NCI-H526 (cell line): ENCODE measurements around the gene WDR86.

Experiments
- DNase-seq, 2 experiments: peaks; one replicate each; lab custom pipeline; 2025; lab: John Stamatoyannopoulos, UW

The WDR86 gene

GRCh38 chr7:151390598-151391357 is 19.1 kb downstream of the WDR86 start:
- no peak for DNase-seq

DNA sequence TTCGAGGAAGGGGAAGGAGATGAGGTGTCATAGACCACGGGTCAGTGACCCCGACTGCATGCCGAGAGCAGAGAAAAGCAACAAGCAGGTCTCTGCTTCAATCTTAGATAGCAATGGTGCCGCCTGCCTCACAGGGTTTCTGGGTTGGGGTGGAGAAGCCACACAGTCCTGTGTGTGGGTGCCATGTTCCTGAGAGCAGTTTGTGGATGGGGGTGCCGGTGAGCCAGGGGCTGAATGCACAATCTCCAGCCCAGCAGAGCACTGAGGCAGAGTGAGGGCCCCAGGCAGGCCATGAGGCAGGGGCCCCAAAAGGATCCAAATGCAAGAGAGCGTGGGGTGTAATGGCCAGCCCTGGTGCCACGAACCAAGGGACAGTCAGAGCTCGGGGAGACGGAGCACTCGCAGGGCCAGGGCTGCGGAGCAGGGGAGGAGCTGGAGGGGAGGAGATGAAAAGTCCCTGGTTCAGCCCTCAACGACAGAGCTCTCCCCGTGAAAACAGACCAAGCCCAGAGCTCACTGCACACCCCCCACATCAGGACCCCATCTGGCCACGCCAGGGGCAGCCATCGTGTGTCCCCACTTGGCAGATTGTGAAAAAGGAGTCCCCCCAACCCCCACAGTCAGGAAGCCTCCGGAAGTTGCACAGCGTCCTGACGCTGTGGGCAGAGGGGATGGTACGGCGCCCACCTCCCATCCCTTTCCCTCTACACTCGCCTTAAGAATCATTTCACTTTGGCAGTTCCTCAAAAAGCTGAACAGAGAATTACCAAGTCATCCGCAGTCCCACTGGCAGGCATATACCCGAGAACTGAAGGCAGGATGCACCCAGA is 19.9 kb downstream of the WDR86 start:
- DNase-seq = no peak

DNA sequence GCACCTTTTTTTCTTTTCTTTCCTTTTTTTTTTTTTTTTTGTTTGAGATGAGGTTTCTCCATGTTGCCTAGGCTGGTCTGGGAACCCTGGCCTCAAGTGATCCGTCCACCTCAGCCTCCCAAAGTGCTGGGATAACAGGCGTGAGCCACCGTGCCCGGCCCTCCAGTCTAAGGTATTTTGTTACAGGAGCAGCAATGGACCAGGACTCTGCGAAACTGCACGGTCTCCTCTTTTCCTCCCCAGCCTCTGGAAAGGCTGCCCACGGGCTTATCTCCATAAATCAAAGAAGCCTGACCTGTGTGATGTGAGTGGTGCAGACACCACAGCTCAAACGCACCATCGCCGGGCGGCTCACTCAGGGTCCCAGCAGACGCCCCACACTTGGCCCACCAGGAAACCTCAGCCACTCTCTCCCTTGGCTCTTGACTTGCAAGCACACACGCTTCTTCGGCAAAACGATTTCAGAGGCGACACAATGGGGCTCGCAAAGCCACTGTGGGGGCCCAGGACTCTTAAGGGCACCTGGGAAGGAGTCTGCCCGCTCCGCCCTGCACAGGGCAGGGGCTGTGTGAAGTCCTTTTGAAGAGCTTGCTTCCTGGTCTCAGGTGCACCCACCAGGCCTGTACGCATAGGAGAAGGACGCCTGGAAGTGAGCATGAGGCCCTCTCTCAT is 20.6 kb downstream of the WDR86 start:
- no peak for DNase-seq

GRCh38 chr7:151388430-151388829 is 21.4 kb downstream of the WDR86 start:
- no peak for DNase-seq

DNA sequence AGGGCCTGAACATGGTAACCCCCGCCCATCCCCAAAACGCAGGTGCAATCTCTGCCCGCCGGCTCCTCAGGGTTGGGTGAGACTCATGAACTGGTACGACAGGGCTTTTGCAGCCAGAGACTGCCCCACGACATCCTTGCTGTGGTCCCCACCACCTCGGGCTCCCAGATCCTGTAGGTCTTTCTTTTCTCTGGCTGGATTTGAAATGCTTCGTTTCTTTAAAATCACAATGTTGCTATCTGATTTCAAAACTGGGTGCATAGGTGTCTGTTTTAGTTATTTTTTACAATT is 21.9 kb downstream of the WDR86 start:
- DNase-seq = no peak

- DNase-seq = no peak
Measured at GRCh38 chr7:151387161-151388006, 22.5 kb downstream of the WDR86 start.

DNA sequence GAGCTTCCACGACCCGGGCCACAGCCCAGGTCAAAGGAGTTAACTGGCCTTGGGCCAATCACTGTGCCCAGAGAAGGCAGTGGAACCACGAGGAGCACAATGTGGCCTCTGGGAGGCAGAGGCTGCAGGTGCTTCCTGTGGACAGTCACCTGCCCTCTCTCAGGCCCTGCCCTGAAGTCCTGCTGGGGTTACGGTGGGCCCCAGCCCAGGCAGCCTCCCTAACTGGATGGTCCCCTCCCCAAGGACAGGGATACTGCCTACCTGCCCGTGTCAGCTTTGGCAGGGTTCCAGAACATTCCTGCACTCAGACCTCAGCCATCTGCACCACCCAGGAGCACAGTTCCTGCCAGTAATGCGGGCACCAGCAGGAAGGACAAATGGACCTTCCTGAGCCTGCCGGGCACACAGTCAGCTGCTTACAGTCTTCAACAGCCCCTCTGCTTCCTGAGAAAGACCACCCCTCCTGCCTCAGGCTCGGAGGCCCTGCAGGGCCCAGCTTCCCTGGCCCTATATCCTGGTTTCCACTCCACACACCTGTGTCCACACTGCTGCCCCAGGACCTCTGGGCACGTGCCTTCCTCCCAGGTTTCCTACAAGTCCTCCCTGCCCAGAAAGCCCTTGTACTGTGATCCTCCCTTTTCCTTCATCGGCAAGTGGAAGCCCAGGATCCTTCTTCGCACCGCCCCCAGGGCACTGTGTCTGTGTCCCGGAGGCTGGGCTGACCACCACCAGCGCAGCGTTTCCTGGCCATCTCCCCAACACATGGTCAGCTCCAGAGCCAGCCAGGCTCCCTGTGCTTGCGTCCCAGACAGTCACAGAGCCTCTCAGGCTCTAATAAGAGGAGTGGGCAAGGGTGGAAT is 23.3 kb downstream of the WDR86 start:
- DNase-seq = no peak

- no peak for DNase-seq
Measured at GRCh38 chr7:151385626-151386300, 24.1 kb downstream of the WDR86 start.

GRCh38 chr7:151384776-151385625 is 24.8 kb downstream of the WDR86 start:
- DNase-seq = no peak

DNA sequence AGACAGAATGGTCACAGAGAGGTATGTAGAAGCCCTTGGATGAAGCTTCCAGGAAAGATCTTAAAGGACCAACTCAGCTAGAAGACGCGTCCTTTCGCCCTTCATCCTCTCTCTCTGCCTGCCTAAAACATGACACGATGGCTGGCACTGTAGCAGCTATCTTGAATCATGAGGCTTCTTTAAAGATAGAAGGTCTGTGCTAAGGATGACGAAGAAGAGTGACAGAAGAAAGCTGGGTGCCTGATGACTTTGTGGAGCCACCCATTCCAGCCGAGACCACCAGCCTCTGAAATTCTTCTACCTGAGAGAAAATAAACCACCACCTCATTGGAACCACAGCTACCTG is 25.5 kb downstream of the WDR86 start:
- no peak for DNase-seq

DNA sequence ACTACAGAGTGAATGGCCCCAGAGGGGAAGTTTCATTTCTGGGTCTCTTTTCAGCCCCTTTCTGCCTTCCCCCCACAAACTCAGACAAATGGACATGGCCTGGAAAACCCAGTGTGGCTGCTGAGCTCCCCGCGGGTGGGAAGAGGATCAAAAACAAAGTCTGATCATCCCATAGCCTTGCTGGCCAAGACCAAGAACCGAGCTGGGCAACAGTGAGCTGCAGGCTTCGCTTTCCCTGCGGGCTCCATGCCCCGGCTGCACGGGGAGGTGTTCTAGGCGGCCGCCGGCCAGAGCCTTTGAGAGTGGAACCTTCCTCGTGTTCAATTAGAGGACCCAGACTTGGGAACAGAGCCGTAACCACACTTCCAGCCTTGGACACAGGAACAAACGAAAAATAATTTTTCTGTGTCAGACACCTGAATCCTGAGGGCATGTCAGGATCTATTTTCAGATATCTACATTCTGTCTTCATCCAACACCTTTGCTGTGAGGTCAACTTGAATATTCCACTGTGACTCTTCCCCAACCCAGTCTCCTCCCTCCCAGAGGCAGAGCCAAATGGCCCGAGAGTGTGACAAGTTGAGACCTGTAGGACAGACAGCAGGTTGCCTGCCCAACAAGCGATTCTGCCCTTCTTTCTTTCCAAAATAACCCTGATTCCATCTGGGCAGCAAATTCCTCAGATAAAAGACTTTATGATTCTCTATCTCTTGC is 26.0 kb downstream of the WDR86 start:
- DNase-seq = no peak

GRCh38 chr7:151382079-151382885 is 27.6 kb downstream of the WDR86 start:
- peak in 1 of 2 experiments; percentile 37 for DNase-seq

- peak in 1 of 2 experiments; percentile 54 for DNase-seq
Measured at GRCh38 chr7:151381348-151382078, 28.3 kb downstream of the WDR86 start.

DNA sequence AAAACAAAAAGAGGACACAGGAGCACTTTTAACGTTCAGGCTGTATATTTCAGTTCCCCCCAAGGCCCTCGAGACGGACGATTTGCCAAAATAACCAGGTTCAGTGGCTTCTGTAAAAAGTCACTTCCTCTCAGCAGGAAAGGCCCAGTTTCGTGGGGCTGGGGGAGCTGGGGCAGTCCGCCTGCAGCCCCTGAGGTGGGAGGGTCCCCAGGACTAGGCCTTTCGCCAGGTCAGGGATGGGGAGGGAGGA is 28.8 kb downstream of the WDR86 start:
- DNase-seq = no peak

- no peak for DNase-seq
Measured at GRCh38 chr7:151380199-151381097, 29.4 kb downstream of the WDR86 start.

- no peak for DNase-seq
Measured at GRCh38 chr7:151379534-151380198, 30.2 kb downstream of the WDR86 start.
